ENCODE data around the gene CCDC120. TPM values are rescaled to one million over a fixed set of nuclear protein-coding genes. Genes with fewer than 3 reads are reported as not detected.

CCDC120 gene
- polyA plus RNA-seq, 1 donor from 2014 or later: 3.1 TPM

DNA sequence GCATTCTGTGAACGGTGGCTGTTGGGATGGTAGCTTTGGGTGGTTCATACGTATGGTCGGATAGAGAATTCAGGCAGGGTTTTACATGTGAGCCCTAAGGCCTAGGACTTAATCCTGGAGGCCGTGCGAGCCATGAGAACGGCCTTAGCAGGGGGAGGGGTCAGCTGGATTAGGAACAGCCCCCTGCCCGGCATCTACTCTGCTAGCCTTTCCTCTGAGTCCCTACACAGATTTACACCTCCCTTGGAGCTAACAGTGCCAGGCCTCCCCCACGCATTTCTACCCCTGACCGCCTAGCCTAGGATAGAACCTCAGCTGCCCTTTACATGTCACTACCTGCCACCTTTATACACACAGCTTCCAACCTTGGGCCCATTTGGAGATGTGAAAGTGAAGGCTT, 7.9 kb downstream of the CCDC120 start:
- no peak overlapping the region for H3K9ac ChIP-seq (ENCODE audit: low read length)
- no peak overlapping the region for H3K4me2 ChIP-seq (ENCODE audit: low read length)
- H3K9me3 ChIP-seq (ENCODE audit: low read length): no peaks in the 10 kb centered on the region
- TF ChIP-seq EZH2 (IDR thresholded peaks at IDR 0.05; ENCODE audit: borderline replicate concordance, insufficient read depth, low read length, poor library complexity, severe bottlenecking): no peak
- TF ChIP-seq SMC3 (conservative IDR thresholded peaks at IDR 0.05; ENCODE audit: poor library complexity): no peak
- TF ChIP-seq, protein P1, sequence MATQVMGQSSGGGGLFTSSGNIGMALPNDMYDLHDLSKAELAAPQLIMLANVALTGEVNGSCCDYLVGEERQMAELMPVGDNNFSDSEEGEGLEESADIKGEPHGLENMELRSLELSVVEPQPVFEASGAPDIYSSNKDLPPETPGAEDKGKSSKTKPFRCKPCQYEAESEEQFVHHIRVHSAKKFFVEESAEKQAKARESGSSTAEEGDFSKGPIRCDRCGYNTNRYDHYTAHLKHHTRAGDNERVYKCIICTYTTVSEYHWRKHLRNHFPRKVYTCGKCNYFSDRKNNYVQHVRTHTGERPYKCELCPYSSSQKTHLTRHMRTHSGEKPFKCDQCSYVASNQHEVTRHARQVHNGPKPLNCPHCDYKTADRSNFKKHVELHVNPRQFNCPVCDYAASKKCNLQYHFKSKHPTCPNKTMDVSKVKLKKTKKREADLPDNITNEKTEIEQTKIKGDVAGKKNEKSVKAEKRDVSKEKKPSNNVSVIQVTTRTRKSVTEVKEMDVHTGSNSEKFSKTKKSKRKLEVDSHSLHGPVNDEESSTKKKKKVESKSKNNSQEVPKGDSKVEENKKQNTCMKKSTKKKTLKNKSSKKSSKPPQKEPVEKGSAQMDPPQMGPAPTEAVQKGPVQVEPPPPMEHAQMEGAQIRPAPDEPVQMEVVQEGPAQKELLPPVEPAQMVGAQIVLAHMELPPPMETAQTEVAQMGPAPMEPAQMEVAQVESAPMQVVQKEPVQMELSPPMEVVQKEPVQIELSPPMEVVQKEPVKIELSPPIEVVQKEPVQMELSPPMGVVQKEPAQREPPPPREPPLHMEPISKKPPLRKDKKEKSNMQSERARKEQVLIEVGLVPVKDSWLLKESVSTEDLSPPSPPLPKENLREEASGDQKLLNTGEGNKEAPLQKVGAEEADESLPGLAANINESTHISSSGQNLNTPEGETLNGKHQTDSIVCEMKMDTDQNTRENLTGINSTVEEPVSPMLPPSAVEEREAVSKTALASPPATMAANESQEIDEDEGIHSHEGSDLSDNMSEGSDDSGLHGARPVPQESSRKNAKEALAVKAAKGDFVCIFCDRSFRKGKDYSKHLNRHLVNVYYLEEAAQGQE (IDR thresholded peaks at IDR 0.05; ENCODE audit: borderline replicate concordance): no peak
- no peak for TF ChIP-seq TAF1 (IDR thresholded peaks at IDR 0.05; ENCODE audit: low read depth)
- TF ChIP-seq POLR2AphosphoS5 (IDR thresholded peaks at IDR 0.05): no peak
- no peak for TF ChIP-seq EP300 (conservative IDR thresholded peaks at IDR 0.05; ENCODE audit: poor library complexity, severe bottlenecking)
- no peak for TF ChIP-seq RAD21 (conservative IDR thresholded peaks at IDR 0.05)
- no peak for TF ChIP-seq MXI1 (conservative IDR thresholded peaks at IDR 0.05; ENCODE audit: poor library complexity, severe bottlenecking)
- TF ChIP-seq, protein P2, sequence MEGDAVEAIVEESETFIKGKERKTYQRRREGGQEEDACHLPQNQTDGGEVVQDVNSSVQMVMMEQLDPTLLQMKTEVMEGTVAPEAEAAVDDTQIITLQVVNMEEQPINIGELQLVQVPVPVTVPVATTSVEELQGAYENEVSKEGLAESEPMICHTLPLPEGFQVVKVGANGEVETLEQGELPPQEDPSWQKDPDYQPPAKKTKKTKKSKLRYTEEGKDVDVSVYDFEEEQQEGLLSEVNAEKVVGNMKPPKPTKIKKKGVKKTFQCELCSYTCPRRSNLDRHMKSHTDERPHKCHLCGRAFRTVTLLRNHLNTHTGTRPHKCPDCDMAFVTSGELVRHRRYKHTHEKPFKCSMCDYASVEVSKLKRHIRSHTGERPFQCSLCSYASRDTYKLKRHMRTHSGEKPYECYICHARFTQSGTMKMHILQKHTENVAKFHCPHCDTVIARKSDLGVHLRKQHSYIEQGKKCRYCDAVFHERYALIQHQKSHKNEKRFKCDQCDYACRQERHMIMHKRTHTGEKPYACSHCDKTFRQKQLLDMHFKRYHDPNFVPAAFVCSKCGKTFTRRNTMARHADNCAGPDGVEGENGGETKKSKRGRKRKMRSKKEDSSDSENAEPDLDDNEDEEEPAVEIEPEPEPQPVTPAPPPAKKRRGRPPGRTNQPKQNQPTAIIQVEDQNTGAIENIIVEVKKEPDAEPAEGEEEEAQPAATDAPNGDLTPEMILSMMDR (IDR thresholded peaks at IDR 0.05; ENCODE audit: poor library complexity, severe bottlenecking): no peak
- H3K9me2 ChIP-seq (ENCODE audit: insufficient read depth, low read length): no peaks in the 10 kb centered on the region
- no peaks in the 10 kb centered on the region for H4K20me1 ChIP-seq (ENCODE audit: insufficient read depth)
- H3K36me3 ChIP-seq (ENCODE audit: insufficient read depth, low read length): no peaks in the 10 kb centered on the region
- no peaks in the 10 kb centered on the region for H3K79me2 ChIP-seq (replicated peaks; ENCODE audit: insufficient read depth, low read length)
- no peak overlapping the region for H2AFZ ChIP-seq (ENCODE audit: low read depth, low read length)
- H3K27ac ChIP-seq (ENCODE audit: low read length): no peak overlapping the region
- no peaks in the 10 kb centered on the region for H3F3A ChIP-seq (ENCODE audit: insufficient read depth, low read length, poor library complexity, severe bottlenecking)
- no peaks in the 10 kb centered on the region for H3K27me3 ChIP-seq (ENCODE audit: insufficient read depth, low read depth, low read length)
- H3K4me3 ChIP-seq (ENCODE audit: low read length): no peak overlapping the region

DNA sequence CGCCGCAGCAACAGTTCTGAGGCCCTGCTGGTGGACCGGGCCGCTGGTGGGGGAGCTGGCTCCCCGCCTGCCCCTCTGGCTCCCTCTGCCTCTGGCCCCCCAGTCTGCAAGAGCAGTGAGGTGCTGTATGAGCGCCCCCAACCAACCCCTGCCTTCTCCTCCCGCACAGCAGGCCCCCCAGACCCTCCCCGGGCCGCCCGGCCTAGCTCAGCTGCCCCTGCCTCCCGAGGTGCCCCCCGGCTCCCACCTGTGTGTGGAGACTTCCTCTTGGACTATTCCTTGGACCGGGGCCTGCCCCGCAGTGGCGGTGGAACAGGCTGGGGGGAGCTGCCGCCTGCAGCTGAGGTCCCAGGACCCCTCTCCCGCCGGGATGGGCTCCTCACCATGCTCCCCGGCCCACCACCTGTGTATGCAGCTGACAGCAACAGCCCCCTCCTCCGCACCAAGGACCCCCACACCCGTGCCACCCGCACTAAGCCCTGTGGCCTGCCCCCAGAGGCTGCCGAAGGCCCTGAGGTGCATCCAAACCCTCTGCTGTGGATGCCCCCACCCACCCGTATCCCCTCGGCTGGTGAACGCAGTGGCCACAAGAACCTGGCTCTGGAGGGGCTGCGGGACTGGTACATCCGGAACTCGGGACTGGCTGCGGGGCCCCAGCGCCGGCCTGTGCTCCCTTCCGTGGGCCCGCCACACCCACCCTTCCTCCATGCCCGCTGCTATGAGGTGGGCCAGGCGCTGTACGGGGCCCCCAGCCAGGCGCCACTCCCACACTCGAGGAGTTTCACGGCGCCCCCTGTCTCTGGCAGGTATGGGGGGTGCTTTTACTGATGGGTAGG, 8.7 kb downstream of the CCDC120 start:
- Histone ChIP-seq H3K9me2 (ENCODE audit: insufficient read depth, low read length) (no peaks in the 10 kb centered on the region), H3K36me3 (ENCODE audit: insufficient read depth, low read length) (no peaks in the 10 kb centered on the region), H3K9ac (ENCODE audit: low read length) (no peak overlapping the region), H2AFZ (ENCODE audit: low read depth, low read length) (no peak overlapping the region), H4K20me1 (ENCODE audit: insufficient read depth) (no peaks in the 10 kb centered on the region), H3K4me2 (ENCODE audit: low read length) (no peak overlapping the region), H3K9me3 (ENCODE audit: low read length) (no peaks in the 10 kb centered on the region), H3K27me3 (ENCODE audit: insufficient read depth, low read depth, low read length) (no peaks in the 10 kb centered on the region), H3K4me3 (ENCODE audit: low read length) (no peak overlapping the region), H3K27ac (ENCODE audit: low read length) (no peak overlapping the region), H3F3A (ENCODE audit: insufficient read depth, low read length, poor library complexity, severe bottlenecking) (no peaks in the 10 kb centered on the region), H3K79me2 (replicated peaks; ENCODE audit: insufficient read depth, low read length) (no peaks in the 10 kb centered on the region)
- no peak for TF ChIP-seq MXI1 (conservative IDR thresholded peaks at IDR 0.05; ENCODE audit: poor library complexity, severe bottlenecking)
- no peak for TF ChIP-seq RAD21 (conservative IDR thresholded peaks at IDR 0.05)
- no peak for TF ChIP-seq SMC3 (conservative IDR thresholded peaks at IDR 0.05; ENCODE audit: poor library complexity)
- TF ChIP-seq, protein P2 (IDR thresholded peaks at IDR 0.05; ENCODE audit: poor library complexity, severe bottlenecking): no peak
- TF ChIP-seq, protein P1 (IDR thresholded peaks at IDR 0.05; ENCODE audit: borderline replicate concordance): no peak
- TF ChIP-seq POLR2AphosphoS5 (IDR thresholded peaks at IDR 0.05): no peak
- TF ChIP-seq TAF1 (IDR thresholded peaks at IDR 0.05; ENCODE audit: low read depth): no peak
- TF ChIP-seq EZH2 (IDR thresholded peaks at IDR 0.05; ENCODE audit: borderline replicate concordance, insufficient read depth, low read length, poor library complexity, severe bottlenecking): no peak
- TF ChIP-seq EP300 (conservative IDR thresholded peaks at IDR 0.05; ENCODE audit: poor library complexity, severe bottlenecking): no peak

Data from neural cell (in vitro differentiated cells).